T-helper 1 cell (primary cell): ENCODE measurements around the gene MEI4.
"Not testable (repeated sequence)": the region's sequence is repeated elsewhere in the genome, so short reads cannot be mapped to it uniquely, and the experiment has no call there.

ENCODE experiments used
- DNase-seq, 5 donors: peaks; one replicate each; pipeline ENCODE4 v3.0.0-alpha.2; 2012 to 2020
- total RNA-seq, 4 donors: gene quantifications; one replicate each; lab custom pipeline; 2026; lab: John Stamatoyannopoulos, UW

MEI4 gene, protein sequence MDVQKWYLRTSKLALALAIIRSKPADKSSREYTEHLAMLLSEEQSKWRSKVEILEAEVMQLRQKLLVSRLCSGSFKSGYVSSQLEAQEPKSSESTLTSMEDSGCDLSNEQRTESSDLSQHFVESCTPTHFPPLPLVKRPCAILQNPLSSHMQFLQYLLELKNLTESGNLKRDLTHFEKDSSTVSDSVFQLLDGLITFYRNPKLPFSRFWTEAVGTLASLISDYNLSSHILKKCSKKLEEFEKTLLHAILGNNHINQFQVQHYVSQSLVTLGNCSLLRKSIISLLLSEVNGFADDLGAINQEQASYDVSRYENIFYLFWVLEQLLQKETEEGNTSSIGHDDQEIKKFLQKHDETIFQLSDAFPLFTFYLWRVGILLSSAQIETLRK
- total RNA-seq, result 0 to 0.12 (median 0.04) reads per million in 4 donors

DNA sequence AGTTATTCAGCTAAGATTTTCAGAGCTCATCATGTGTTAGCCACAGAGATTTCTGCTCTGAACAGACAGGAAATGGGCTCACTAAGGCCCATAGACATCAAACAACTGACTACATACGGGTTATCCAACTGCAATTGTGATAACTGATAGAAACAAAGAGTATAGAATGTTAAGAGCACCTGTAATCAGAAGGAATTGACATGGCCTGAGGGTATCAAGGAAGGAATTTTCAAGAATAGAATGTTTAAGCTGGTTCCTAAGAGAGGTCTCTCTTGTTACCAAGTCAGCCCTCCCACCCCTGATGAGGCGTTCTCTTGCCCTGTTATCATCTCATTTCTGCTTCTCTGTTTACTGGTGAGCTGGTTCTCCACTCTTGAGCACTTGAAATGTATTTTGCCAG is at the start of gene MEI4:
MEI4 (plus strand) TSS at position 301 of the 400 bp plus-strand sequence. CDS start 37,633 bp downstream, outside the sequence.
- no peak for DNase-seq

DNA sequence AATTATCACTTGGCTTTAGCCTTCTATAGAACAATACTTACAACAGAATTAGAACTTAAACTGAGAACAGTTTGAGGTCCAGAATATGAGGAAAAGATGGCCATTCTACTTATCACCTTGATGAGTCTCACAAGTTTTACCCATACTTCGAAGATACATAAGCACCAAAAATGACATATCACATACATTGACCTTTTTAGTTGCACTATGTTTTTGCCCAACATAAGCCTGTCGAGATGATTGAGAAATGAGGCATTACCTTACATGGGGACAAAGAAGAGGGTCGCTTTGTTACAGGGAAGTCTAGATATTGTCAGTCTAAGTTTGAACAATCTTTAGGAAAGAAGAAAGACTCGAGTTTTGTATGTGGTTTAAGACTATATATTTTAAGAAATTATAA is 48.4 kb upstream of the MEI4 start:
- DNase-seq, result no peak

DNA sequence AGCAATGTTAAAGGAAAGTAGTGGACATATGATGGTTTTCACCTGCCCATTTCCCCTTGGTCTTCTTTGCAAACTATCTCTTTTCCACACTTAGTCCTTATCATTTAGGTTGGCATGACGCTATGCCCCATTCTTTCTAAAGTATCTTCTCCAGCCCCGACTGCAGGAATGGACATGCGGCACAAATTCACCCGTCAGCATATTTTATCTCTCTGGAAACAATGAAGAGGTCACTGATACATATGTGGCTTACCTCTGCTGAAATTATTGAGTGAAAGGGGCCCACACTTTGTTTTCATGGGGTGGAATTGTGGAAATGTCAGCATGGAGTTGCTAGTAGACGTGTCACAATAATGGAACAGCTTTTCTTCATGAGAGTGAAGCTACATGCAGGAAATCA is 45.8 kb upstream of the MEI4 start:
- DNase-seq, result no peak

DNA sequence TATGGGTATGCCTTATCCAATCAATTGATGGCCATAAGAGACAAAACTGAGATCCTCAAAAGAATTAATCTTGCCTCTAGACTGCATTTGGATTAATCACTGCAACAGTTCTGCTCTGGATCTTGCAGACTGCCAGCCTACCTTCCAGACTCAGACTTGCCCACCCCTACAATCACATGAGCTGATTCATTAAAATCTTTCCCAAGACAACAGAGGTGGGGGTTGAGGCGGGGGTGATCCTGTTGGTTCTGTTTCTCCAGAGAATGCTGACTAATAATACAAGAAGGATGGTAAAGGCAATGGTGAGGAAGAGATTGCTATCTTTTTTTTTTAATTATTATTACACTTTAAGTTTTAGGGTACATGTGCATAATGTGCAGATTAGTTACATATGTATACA is 43.7 kb upstream of the MEI4 start:
- no peak for DNase-seq

DNA sequence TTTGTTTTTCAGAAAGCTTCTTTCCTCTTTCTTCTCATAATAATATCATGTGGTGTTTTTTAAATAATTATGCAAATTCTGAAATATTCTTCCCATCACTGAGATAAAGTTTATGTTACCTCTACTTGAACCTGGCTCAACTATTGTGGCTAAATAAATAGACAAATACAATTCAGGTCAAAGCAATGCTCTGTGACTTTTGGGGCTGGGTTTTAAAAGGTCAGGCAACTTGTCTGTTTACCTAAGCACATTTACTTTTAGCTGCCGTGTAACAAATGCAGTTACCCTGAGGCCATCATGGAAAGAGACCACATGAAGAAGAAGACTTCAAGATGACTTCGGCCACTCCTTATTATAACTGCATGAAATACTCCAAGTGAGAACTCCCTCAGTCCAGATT is 33.7 kb upstream of the MEI4 start:
- DNase-seq, result no peak

DNA sequence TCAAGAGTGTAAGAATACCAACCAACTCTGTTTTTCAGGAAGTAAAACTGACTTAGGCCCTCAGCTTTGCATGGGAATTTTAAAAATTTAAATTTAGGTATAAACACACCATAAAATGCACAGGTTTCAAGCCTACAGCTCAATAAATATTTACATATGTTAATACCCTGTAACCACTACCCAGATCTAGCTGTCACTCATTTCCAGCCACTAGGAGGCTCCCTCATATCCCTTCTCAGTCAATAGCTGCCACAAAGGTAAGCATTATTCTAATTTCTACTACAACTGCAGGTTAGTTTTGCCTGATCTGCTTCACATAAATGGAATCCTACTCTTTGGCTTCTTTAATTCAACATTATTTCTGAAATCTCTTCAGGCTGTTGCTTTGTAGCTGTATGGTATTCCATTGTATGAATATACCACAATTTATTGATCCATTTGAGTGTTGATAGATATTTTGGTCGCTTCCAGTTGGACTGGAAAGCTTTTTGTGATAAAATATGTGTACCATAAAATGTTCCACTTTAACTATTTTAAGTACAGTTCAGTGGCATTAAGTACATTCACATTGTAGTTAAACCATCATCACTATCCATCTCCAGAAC is 32.5 kb upstream of the MEI4 start:
- DNase-seq, result no peak

DNA sequence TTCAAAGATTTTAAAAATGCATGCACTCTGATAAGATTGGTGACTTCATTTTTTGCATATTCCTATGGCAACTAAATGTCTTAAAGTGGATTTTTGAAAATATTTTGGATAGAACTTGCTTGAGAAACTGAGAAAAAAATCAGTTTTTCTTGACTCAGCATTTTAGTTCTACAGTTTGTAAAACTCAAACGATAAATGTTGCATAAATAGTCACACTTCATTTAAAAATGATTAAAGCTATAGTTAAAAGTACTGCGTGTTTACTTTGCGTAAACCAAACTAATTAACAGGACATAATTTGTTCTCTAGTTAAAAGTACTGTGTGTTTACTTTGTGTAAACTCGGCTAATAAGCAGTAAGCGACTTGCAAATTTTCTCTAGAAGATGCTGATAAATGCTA is 28.3 kb upstream of the MEI4 start:
- no peak for DNase-seq

DNA sequence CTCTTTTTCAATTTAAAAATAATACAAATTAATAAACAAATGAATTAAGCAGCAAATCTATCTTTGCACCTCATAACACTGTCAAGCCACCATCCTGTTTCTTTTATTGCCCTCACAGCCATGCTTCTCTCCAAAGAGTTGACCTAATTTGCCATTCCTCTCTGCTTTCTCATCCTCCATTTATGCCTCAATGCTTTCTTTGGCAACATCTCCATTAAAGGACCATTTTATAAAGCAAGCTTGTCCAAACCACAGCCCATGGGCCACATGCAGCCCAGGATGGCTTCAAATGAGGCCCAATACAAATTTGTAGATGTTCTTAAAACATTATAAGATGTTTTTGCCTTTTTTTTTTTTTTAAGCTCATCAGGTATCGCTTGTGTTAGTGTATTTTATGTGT is 26.4 kb upstream of the MEI4 start:
- no peak for DNase-seq

DNA sequence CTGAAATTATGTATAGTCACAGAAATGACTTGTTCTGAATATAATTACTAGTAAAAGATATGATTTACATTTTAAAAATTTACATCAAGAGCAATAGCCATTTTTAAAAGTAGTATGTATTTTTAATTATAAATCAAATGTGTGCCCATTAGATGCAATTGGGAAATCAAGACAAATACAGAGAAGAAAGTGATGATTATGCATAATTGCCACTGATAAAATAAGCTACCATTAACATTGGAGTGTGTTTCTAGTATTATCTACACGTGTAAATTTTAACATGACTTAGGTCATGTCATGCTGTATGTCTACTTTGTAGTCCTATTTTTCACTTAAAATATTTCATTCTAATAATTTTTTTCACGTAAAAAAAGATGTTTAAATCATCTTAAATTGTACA is 22.8 kb upstream of the MEI4 start:
- DNase-seq, result no peak

DNA sequence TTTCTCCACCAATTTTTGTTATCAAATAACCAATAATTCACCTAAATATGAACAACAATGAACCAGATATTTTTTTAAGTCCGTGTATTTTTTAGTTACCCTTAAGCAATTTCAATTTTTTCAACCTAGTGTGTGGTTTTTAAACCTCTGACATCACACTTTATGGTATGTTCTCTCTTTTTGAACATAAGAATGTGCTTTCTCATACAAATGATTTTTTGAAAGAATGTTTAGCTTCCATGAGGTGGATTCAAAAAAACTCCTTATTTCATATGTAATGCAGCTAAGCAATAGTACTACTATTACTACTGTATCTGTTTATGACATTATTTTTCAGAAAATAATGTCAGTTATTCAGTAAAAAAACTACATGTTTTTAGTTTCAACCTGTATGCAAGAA is 19.4 kb upstream of the MEI4 start:
- no peak for DNase-seq

DNA sequence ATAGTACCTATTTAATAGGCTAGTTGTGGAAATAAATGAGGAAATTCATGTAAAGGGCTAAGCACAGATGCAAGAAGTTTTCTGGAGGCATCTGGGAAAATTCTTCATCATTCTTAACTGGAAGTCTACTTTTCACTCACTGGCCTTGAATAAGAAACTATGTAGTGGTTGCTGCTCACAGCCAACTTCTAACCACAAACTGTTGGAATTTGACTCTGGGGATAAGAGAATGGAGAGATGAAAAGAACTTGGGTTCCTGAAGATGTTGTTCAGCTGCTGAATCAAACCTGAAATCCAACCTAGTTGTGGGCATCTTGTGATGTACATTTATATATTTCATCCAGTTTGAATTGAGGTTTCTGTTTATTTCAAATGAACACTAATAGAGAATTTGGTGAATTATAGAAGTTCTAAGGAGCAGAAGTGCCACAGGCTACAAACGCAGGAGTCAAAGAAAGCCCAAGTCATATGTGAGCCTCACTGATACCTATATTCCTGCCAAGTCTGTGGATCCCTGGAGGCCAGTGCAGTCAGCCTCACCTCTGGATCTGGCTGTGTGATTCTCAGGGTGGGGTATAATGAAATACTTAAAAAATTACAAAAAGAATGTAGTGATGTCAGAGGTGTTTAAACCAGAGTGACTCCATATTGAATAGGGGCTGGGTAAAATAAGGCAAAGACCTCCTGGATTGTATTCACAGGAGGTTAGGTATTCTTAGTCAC is 18.7 kb upstream of the MEI4 start:
- DNase-seq, result no peak

DNA sequence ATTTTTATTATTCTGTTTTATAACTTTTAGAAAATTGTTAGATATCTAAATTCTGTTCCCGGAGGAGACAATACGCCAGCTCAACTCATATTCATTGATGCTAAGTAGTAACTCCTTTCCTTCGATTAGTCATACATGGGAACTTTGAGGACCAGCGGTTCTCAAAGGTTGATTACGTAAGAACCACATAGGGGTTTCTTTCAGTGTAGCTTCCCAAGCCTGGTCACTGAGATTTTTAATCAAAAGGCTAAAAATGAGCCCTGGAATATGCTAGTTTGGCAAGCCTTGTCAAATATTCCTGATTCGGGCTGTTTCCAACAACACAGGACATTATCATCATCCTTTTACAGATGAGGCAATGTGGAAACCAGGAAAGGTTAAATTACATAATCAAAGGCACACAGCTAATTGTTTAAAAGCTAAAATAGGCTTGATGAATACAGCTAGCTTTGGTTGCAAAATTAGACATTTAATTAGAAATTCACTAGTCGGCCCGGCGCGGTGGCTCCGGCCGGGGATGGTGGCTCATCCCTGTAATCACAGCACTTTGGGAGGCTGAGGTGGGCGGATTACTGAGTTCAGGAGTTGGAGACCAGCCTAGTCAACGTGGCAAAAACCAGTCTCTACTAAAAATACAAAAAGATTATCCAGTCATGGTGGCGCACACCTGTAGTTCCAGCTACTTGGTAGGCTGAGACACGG is 14.6 kb upstream of the MEI4 start:
- no peak for DNase-seq

DNA sequence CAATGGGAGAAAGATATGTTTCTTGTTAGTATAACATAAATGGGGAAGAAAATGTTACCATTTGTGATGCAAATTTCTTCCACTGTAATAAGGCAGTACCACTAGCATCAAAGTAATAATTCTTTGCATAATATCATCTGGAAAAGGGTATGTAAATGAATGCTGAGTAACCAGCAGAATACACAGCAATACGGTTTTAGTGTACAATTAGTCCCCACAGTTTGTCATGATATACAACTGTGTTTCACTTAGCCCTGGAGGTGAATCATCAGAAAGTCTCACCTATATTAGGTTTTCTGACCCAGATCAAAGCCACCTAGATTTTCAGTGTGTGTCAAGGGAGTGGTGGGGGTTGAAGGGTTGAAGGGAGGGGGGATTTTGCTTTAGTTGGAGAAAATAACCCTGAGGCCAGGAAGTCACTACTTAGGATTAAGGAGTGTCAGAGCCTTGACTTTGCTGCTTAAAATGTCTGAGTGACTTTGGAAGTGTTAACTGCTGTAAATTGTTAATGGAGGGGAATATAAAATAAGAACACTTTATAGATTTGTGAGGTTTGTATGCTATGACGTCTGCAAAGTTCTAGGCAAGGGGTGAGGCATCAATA is 8.6 kb upstream of the MEI4 start:
- no peak for DNase-seq

DNA sequence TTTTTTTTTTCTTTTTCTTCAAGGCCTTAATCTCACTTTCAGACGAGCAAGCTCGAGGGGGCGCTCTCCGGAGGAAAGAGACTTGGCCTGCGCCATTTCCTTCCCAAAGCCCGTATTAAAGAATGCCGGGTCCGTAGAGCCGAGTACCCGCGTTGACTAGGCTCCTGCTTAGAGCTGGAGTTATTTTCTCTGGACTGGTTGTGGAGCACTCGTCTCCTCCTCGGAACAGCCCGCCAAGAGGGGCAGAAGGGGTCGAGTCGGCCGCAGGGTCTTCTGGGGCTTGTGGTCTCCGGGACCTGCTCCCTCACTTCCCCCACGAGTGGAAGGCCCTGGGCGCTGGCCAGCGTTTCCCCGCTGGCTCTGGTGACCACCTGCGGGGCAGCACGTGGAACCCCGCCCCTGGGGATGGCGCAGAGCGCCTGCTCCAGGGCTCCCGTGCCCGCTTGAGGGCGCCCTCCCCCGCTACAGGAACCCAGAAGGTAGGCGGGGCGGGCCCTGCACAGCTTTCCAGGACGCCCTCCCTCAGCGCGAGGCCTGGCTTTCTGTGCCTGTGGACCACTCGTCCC is 2.7 kb upstream of the MEI4 start:
- no peak for DNase-seq

DNA sequence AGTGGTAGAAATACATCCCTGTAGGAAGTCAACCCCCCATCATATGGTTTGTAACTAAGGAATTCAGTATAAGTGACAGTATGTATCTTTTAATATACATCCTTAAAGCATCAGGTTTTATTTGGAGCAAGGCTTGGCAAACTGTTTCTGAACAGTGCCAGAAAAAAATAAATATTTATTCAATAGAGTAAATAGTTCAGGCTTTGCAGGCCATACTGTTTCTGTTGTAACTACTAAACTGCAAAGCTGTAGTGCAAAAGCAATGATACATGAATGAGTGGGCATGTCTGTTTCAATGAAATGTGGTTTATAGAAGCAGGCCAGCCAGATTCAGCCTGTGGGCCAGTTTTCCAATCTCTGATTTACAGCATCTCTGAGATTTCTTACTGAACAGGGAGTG is 977 bp downstream of the MEI4 start:
- no peak for DNase-seq

DNA sequence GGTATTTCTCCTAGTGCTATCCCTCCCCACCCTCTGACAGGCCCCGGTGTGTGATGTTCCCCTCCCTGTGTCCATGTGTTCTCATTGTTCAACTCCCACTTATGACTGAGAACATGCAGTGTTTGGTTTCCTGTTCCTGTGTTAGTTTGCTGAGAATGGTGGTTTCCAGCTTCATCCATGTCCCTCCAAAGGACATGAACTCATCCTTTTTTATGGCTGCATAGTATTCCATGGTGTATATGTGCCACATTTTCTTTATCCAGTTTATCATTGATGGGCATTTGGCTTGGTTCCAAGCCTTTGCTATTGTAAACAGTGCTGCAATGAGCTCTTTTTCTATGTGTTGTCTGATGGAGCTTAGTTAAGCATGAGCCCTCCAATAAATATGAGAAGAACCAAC is 2.2 kb downstream of the MEI4 start:
- not testable (repeated sequence) for DNase-seq

DNA sequence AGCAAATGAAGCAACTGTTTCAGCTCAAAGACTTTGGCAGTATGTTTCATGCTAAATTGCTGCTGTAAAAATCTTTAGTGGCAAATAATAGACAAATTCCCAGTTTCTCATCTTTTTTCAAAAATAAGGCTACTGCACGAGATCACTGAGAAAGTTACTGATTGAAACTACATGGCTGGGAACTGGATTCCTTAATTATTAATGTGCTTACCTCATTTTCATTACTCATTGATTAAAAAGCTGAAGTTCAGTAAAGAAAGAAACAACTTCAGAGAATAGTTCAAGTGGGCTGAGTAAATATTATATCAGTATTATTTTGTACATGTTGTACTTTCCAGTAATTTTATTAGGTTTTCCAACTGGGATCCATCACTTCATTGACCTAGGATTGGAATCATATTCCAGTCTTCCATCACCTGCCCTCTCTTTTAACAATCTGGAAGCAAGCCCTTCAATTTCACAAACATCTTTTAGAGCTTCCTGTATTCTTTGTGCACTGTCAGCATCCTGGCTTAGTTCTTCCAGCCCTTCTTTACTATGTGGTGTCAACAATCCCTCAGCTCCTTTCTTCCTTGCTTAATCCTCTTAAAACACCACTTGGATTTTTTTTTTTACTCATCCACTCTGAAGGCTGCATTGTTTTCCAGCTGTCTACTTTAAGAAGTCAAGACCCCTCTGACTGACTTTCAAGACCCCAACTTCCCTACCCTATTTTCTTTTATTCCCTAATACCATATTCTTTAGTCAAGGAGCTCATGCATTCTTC is 4.3 kb downstream of the MEI4 start:
- DNase-seq, result no peak

DNA sequence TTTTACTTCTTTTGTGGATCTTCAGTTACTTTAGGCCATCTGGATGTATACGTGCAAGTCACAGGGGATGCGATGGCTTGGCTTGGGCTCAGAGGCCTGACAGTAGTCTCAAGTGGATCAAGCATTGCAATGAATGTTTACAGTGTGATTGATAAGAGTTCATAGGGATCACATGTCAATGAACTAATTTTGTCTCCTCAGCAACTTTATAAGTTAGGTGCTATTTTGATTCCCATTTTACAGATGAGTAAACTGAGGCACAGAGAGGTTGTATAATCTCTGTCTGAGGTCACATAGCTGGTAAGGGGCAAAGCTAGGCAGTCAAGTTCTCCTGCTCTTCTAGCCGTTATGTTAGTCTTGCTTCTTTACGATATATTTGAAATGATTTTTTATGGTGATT is 13.5 kb downstream of the MEI4 start:
- no peak for DNase-seq

DNA sequence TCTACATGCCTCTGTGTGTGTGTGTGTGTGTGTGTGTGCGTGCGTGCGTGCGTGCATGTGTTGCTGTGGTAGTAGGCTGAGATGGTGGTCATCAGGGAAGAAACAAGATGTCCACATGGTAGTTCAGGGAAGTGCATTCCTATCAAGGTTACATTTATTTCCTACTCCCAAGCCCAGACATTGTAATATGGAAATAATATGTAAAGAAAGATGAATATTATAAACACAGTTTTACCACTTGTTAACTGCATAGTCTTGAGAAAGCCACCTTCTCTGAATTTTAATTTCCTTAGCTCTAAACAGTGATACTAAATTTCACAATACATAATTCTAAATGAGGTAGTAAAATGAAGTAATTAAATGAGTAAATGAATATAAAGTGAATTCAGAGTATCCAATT is 14.0 kb downstream of the MEI4 start:
- DNase-seq, result no peak

DNA sequence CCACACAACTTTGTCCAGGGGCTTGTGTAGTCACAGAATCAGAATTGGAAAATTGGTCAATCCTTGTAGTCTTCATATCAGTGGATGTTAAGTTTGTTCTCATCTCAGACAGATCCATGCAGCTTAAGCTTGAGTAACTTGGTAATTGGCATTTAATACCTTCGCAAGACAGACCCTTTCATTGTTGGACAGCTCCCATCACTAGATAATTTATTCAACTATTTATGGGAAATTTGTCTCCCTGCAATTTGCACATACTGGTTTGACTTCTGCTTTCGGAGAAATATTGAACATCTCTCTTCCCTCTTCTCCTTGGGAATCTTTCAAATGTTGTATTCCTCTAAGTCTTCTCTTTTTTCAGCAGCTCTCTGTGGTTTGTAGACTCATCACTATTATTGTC is 17.1 kb downstream of the MEI4 start:
- no peak for DNase-seq

DNA sequence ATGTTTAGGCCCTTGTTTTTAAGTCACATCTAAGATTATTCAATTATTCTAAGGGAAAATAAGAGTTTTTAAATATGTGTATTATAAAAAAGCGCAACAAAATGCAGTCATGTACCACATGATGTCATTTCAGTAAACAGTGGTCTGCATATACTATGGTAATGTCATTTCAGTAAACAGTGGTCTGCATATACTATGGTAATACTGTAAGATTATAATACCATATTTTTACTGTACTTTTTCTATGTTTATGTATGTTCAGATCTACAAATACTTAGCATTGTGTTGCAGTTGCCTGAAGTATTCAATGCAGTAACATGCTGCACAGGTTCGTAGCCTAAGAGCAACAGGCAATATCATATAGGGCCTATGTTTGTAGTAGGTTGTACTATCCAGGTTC is 21.4 kb downstream of the MEI4 start:
- DNase-seq, result no peak

DNA sequence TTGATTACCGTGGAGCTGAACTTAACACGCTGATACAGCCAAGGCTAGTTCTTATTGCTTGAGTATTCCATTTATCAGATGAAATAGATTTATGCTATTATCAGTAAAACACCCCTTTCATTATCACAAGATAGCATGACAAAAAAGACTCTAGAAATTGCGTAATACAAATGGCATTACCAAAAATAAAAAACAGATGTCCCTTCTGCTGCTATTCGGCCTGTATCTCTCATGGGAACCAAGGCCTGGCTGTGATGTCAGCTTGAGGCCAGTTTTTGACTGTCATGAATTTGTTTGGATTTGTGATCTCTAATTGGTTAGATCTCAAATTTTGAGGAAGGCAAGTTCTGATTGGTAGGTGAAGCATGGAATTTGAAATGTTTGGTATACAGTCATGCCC is 25.2 kb downstream of the MEI4 start:
- no peak for DNase-seq
